CD4-positive, alpha-beta T cell treated with Interleukin-17A for 4 hours (primary cell): ENCODE results near the gene DIS3L2.
A peak's percentile ranks its signal among the peaks of the same experiment; 100 is the strongest.
"Not testable (repeated sequence)": the region's sequence is repeated elsewhere in the genome, so short reads cannot be mapped to it uniquely, and the experiment has no call there.

Source experiments
- DNase-seq: peaks from one replicate; pipeline ENCODE4 v3.0.0-alpha.2; 2020; ENCODE audit warnings: mixed read lengths

The DIS3L2 gene

GRCh38 chr2:232363784-232364615 lies 402.5 kb downstream of the DIS3L2 start:
- peak; percentile 36 for DNase-seq

- not testable (repeated sequence) for DNase-seq
These were observed 403.5 kb downstream of the DIS3L2 start for GRCh38 chr2:232364806-232365594.

- DNase-seq, result no peak
These were observed 404.3 kb downstream of the DIS3L2 start for GRCh38 chr2:232365621-232366321.

- not testable (repeated sequence) for DNase-seq
These were observed 404.9 kb downstream of the DIS3L2 start for GRCh38 chr2:232366461-232366860.

GRCh38 chr2:232367016-232367415 lies 405.5 kb downstream of the DIS3L2 start:
- DNase-seq, result no peak

GRCh38 chr2:232367591-232368233 lies 406.2 kb downstream of the DIS3L2 start:
- DNase-seq, result no peak

GRCh38 chr2:232368311-232368731 lies 406.8 kb downstream of the DIS3L2 start:
- DNase-seq, result no peak

- no peak for DNase-seq
These were observed 407.8 kb downstream of the DIS3L2 start for GRCh38 chr2:232369126-232369951.

- DNase-seq, result not testable (repeated sequence)
These were observed 408.5 kb downstream of the DIS3L2 start for GRCh38 chr2:232370007-232370406.

- no peak for DNase-seq
These were observed 411.0 kb downstream of the DIS3L2 start for GRCh38 chr2:232372231-232373208.

GRCh38 chr2:232374356-232374755 lies 412.8 kb downstream of the DIS3L2 start:
- no peak for DNase-seq

- DNase-seq, result no peak
These were observed 413.7 kb downstream of the DIS3L2 start for GRCh38 chr2:232375164-232375563.

- no peak for DNase-seq
These were observed 414.7 kb downstream of the DIS3L2 start for GRCh38 chr2:232376260-232376659.

GRCh38 chr2:232376713-232377112 lies 415.2 kb downstream of the DIS3L2 start:
- no peak for DNase-seq

GRCh38 chr2:232377319-232377718 lies 415.8 kb downstream of the DIS3L2 start:
- no peak for DNase-seq

- no peak for DNase-seq
These were observed 416.6 kb downstream of the DIS3L2 start for GRCh38 chr2:232377841-232378734.

GRCh38 chr2:232378735-232379151 lies 417.2 kb downstream of the DIS3L2 start, which contains the start of gene ALPP:
TSS of gene ALPP (plus strand) at chr2:232378751. CDS start at chr2:232378803, 52 bp downstream.
- not testable (repeated sequence) for DNase-seq

- not testable (repeated sequence) for DNase-seq
These were observed 418.4 kb downstream of the DIS3L2 start for GRCh38 chr2:232379610-232380590.
